H1 (cell line): ENCODE measurements around the gene GLUD1. TPM values are rescaled to one million over a fixed set of nuclear protein-coding genes. Genes with fewer than 3 reads are reported as not detected.

Experiments
- CBX8 ChIP-seq: fragments of 300-800, 300-1000 bp; sonication (generic); IDR thresholded peaks from 2 replicates; pipeline ENCODE4 v1.7.1; 2016; ENCODE audit warnings: low read depth, low read length, borderline replicate concordance
- EP300 ChIP-seq, 2 experiments: IDR thresholded peaks; 1 replicate in 1 of 2; 2 replicates in 1 of 2; pipeline ENCODE4 v1.6.1; 2011 to 2012; ENCODE audit warnings: low read depth in 2 of 2, low read length in 2 of 2, mild to moderate bottlenecking in 2 of 2, borderline replicate concordance in 1 of 2, inconsistent platforms in 1 of 2, moderate library complexity in 1 of 2
- GTF2F1 ChIP-seq: IDR thresholded peaks from 2 replicates; pipeline ENCODE4 v1.6.1; 2012; ENCODE audit warnings: low read depth, low read length, improper control_type of control experiment, borderline replicate concordance
- PHF8 ChIP-seq: fragments of 200-600 bp; sonication (generic); conservative IDR thresholded peaks from 2 replicates; pipeline ENCODE4 v1.7.1; 2012; ENCODE audit warnings: low read depth, mild to moderate bottlenecking, inconsistent platforms, low read length, moderate library complexity
- polyA plus RNA-seq, 7 experiments: library from polyadenylated mRNA; depleted of rRNA in 3 of 7; stranded (reverse) in 5 of 7; unstranded in 2 of 7; fragments of >200 nt in 5 of 7; fragments of 200-250 nt in 2 of 7; gene quantifications; 1 replicate in 5 of 7; 2 replicates in 1 of 7; 4 replicates in 1 of 7; pipeline versions ENCODE4 v1.2.1 to v1.2.3, GENCODE V29; 2011 to 2013; ENCODE audit warnings: missing spikeins in 2 of 7, mixed read lengths in 2 of 7
- total RNA-seq: library from RNA; stranded (reverse); fragmentation: NEBNext Ultra II Directional; extraction: Animal tissue kit (Norgen Biotek cat#: 25700); gene quantifications from 2 replicates; pipeline ENCODE4 v1.2.1, GENCODE V29; 2021
- TF ChIP-seq, protein P1 (sequence below): IDR thresholded peaks from 2 replicates; pipeline ENCODE4 v1.6.1; 2012; ENCODE audit warnings: inconsistent platforms

GLUD1 gene
- total and polyA plus RNA-seq, 2 of the 8 experiments (the other 6 are each of a cell fraction or from before 2014, with no cell fraction given), result 41.0 to 96.2 TPM

DNA sequence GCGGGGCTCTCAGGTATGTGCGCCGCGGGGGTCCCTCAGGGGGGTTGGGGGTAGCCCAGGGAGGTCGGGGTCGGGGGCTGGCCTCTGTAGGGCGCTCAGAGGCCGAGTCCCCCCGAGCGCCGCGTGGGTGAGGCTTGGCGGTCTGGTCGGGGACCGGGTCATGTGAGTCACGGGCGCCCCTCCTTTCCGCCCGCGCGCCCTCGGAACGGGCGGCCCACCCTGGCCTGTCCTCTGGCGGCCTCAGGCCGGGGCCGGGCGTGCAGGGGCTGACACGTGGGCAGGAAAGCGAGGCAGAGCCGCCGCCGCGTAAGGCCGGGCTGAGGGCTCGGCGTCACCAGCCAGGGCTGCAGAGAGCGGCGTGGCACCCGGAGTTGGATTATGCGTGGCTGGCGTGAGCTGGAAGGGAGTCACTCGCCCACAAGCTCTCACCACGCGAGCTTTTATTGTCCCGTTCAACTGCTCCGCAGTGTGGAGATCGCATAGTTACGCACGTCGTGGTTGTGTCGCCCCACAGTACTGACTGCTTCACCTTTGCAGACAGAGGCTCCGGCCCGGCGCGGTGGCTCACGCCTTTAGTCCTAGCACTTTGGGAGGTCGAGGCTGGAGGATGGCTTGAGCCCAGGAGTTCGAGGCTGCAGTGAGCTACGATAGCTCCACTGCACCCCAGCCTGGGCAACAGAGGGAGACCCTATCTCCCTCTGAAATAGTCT, 748 bp upstream of the GLUD1 start (continued):
- no peak for TF ChIP-seq EP300 (IDR thresholded peaks at IDR 0.05; ENCODE audit: borderline replicate concordance in 1 of 2, low read depth in 2 of 2, low read length in 2 of 2)
- TF ChIP-seq PHF8, result peak; percentile 49
- no peak for TF ChIP-seq CBX8
- TF ChIP-seq, protein P1, sequence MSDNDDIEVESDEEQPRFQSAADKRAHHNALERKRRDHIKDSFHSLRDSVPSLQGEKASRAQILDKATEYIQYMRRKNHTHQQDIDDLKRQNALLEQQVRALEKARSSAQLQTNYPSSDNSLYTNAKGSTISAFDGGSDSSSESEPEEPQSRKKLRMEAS, result peak; percentile 96
- no peak for TF ChIP-seq GTF2F1
